GM18511 (cell line): Measurements from ENCODE around the gene PLEKHB1.

Experiments
- ATAC-seq: cut with Tn5 transposase; IDR thresholded peaks from one replicate; pipeline ENCODE4 v1.9.1; 2021; ENCODE audit warnings: mild to moderate bottlenecking, moderate library complexity; ENCODE audit not compliant: unreplicated experiment

PLEKHB1 gene

GRCh38 chr11:73645972-73646631, at the start of gene PLEKHB1:
TSS of gene PLEKHB1 (plus strand) at chr11:73646581. CDS start at chr11:73646609, 28 bp downstream.
- ATAC-seq: no peak

- ATAC-seq: no peak
Observed at GRCh38 chr11:73597336-73597955, 48.9 kb upstream of the PLEKHB1 start.

GRCh38 chr11:73597956-73598718, 48.2 kb upstream of the PLEKHB1 start, which contains the start of gene FAM168A:
TSS of gene FAM168A (minus strand) at chr11:73598112. CDS start at chr11:73468474, 129,638 bp downstream.
- ATAC-seq: peak; percentile 92

GRCh38 chr11:73598719-73599379, 47.5 kb upstream of the PLEKHB1 start:
- peak; percentile 19 for ATAC-seq

GRCh38 chr11:73612601-73613140, 33.7 kb upstream of the PLEKHB1 start:
- ATAC-seq: no peak

- ATAC-seq: no peak
Observed at GRCh38 chr11:73614591-73614990, 31.8 kb upstream of the PLEKHB1 start.

GRCh38 chr11:73622926-73623593, 23.3 kb upstream of the PLEKHB1 start:
- ATAC-seq: no peak

- ATAC-seq: no peak
Observed at GRCh38 chr11:73623686-73624085, 22.7 kb upstream of the PLEKHB1 start.

- no peak for ATAC-seq
Observed at GRCh38 chr11:73625696-73626318, 20.6 kb upstream of the PLEKHB1 start.

- no peak for ATAC-seq
Observed at GRCh38 chr11:73629907-73630306, 16.5 kb upstream of the PLEKHB1 start.

- ATAC-seq: no peak
Observed at GRCh38 chr11:73632996-73633395, 13.4 kb upstream of the PLEKHB1 start.

- no peak for ATAC-seq
Observed at GRCh38 chr11:73633999-73634398, 12.4 kb upstream of the PLEKHB1 start.

- ATAC-seq: no peak
Observed at GRCh38 chr11:73635721-73636120, 10.7 kb upstream of the PLEKHB1 start.

- ATAC-seq: no peak
Observed at GRCh38 chr11:73636249-73636648, 10.1 kb upstream of the PLEKHB1 start.

- ATAC-seq: no peak
Observed at GRCh38 chr11:73637012-73637411, 9.4 kb upstream of the PLEKHB1 start.

- no peak for ATAC-seq
Observed at GRCh38 chr11:73640592-73640991, 5.8 kb upstream of the PLEKHB1 start.

GRCh38 chr11:73641668-73642067, 4.7 kb upstream of the PLEKHB1 start:
- ATAC-seq: no peak

GRCh38 chr11:73645121-73645969, 1.0 kb upstream of the PLEKHB1 start:
- no peak for ATAC-seq

- peak; percentile 93 for ATAC-seq
Observed at GRCh38 chr11:73647459-73648100, 1.2 kb downstream of the PLEKHB1 start.
